B cell (primary cell): ENCODE measurements around the gene THEMIS2. TPM values are rescaled to one million over a fixed set of nuclear protein-coding genes. Genes with fewer than 3 reads are reported as not detected.

ENCODE experiments used
- ATAC-seq: fragments of 200-7000 bp; cut with Tn5 transposase; one replicate; pipeline ENCODE4 v1.10.0; 2021; ENCODE audit warnings: low read depth, mild to moderate bottlenecking, moderate number of reproducible peaks, moderate library complexity
- CTCF ChIA-PET: fragments of 350-600 bp; sonication (Branson Sonifier 250); formaldehyde crosslinking; loops from one replicate; lab custom pipeline; 2021; ENCODE audit warnings: antibody characterized with exemption, inconsistent platforms; lab: Charles Lee
- POLR2A ChIA-PET: fragments of 350-600 bp; sonication (Branson Sonifier 250); formaldehyde crosslinking; loops from one replicate; lab custom pipeline; 2021; ENCODE audit warnings: antibody characterized with exemption; lab: Charles Lee
- DNase-seq: peaks from one replicate; pipeline ENCODE4 v3.0.0; 2013
- H2AFZ ChIP-seq: 2 replicates; pipeline ENCODE4 v1.6.1; 2012; ENCODE audit warnings: mild to moderate bottlenecking, low read depth, low read length; ENCODE audit not compliant: insufficient read depth, poor library complexity, severe bottlenecking
- H3K27ac ChIP-seq, 2 donors: 1 replicate in 1 of 2; 2 replicates in 1 of 2; pipeline ENCODE4 v1.5.1; 2012 to 2013; ENCODE audit warnings: low read length in 2 of 2, mild to moderate bottlenecking in 2 of 2, moderate library complexity in 1 of 2
- H3K27me3 ChIP-seq, 4 experiments: fragments of 200-600 bp in 1 of 4; sonication (generic) in 1 of 4; replicated peaks in 1 of 4; 1 replicate in 2 of 4; 2 replicates in 2 of 4; pipeline versions ENCODE4 v1.6.1 to v1.7.0; 2013 to 2016; ENCODE audit warnings: low read length in 3 of 4, mild to moderate bottlenecking in 2 of 4, mixed read lengths in 1 of 4, moderate library complexity in 1 of 4; ENCODE audit not compliant: insufficient read depth in 4 of 4, control insufficient read depth in 3 of 4; ENCODE audit errors: control extremely low read depth in 1 of 4
- H3K36me3 ChIP-seq, 2 experiments: replicated peaks in 1 of 2; 1 replicate in 1 of 2; 2 replicates in 1 of 2; pipeline versions ENCODE4 v1.6.1 to v1.7.1; 2013; ENCODE audit warnings: low read length in 1 of 2; ENCODE audit not compliant: insufficient read depth in 2 of 2, control insufficient read depth in 1 of 2; ENCODE audit errors: control extremely low read depth in 1 of 2, extremely low read depth in 1 of 2
- H3K4me1 ChIP-seq, 2 donors: fragments of 200-600 bp in 1 of 2; sonication (generic) in 1 of 2; 1 replicate in 1 of 2; 2 replicates in 1 of 2; pipeline versions ENCODE4 v1.5.1 to v1.6.1; 2013 to 2017; ENCODE audit warnings: low read length in 2 of 2; ENCODE audit not compliant: control insufficient read depth in 2 of 2, insufficient read depth in 2 of 2
- H3K4me2 ChIP-seq: replicated peaks from 2 replicates; pipeline ENCODE3; 2012; ENCODE audit warnings: mild to moderate bottlenecking, low read depth, low read length; ENCODE audit not compliant: poor library complexity, severe bottlenecking
- H3K4me3 ChIP-seq, 5 experiments: fragments of 200-600 bp in 1 of 5; sonication (generic) in 1 of 5; 1 replicate in 3 of 5; 2 replicates in 2 of 5; pipeline versions ENCODE4 v1.5.1 to v1.7.0; 2011 to 2016; ENCODE audit warnings: low read length in 4 of 5, mild to moderate bottlenecking in 4 of 5, low read depth in 2 of 5, control low read depth in 1 of 5, moderate library complexity in 1 of 5; ENCODE audit not compliant: insufficient read depth in 1 of 5; ENCODE audit errors: control extremely low read depth in 1 of 5, extremely low read depth in 1 of 5
- H3K79me2 ChIP-seq: fragments of 200-600 bp; sonication (generic); one replicate; pipeline ENCODE4 v1.6.0; 2016; ENCODE audit warnings: low read length; ENCODE audit not compliant: control insufficient read depth, insufficient read depth
- H3K9ac ChIP-seq: fragments of 200-600 bp; sonication (generic); 2 replicates; pipeline ENCODE4 v1.6.1; 2017; ENCODE audit warnings: mild to moderate bottlenecking, low read length, moderate library complexity
- H3K9me3 ChIP-seq, 3 donors: one replicate each; pipeline versions ENCODE4 v1.6.1 to v1.7.1; 2013; ENCODE audit warnings: low read length in 2 of 3; ENCODE audit not compliant: control insufficient read depth in 2 of 3, insufficient read depth in 1 of 3; ENCODE audit errors: control extremely low read depth in 1 of 3
- H4K20me1 ChIP-seq: 2 replicates; pipeline ENCODE4 v1.6.0; 2012; ENCODE audit warnings: mild to moderate bottlenecking, low read length; ENCODE audit not compliant: insufficient read depth, control insufficient read depth, poor library complexity, severe bottlenecking
- H3K27ac Mint-ChIP-seq: one replicate; pipeline ENCODE4 v1.8.0; 2021; ENCODE audit warnings: mixed read lengths
- H3K27me3 Mint-ChIP-seq: one replicate; pipeline ENCODE4 v1.8.0; 2021; ENCODE audit warnings: mixed read lengths
- H3K4me1 Mint-ChIP-seq: one replicate; pipeline ENCODE4 v1.8.0; 2021; ENCODE audit warnings: mixed read lengths
- H3K4me3 Mint-ChIP-seq: one replicate; pipeline ENCODE4 v1.8.0; 2021; ENCODE audit warnings: mixed read lengths
- H3K9me3 Mint-ChIP-seq: one replicate; pipeline ENCODE4 v1.8.0; 2022; ENCODE audit warnings: mixed read lengths; ENCODE audit not compliant: insufficient read depth
- EZH2 ChIP-seq: IDR thresholded peaks from 2 replicates; pipeline ENCODE4 v1.6.1; 2012; ENCODE audit warnings: borderline replicate concordance, low read depth, mild to moderate bottlenecking, moderate library complexity, low read length; ENCODE audit not compliant: insufficient read depth, poor library complexity, severe bottlenecking
- WGBS: methylation state at CpG from one replicate; pipeline ENCODE4 v1.1.5; 2013; ENCODE audit warnings: missing lambda C conversion rate; ENCODE audit not compliant: insufficient coverage; 5-methylcytosine and 5-hydroxymethylcytosine counted together
- intact Hi-C: fragments of 100-400 bp; cut with micrococcal nuclease; formaldehyde crosslinking; loops from one replicate; pipeline ENCODE4 v1.10.0; 2022
- polyA plus RNA-seq: library from polyadenylated mRNA; depleted of rRNA; stranded (reverse); fragments of >200 nt; gene quantifications from 2 replicates; pipeline ENCODE4 v1.2.3, GENCODE V29; 2012
- total RNA-seq, 2 donors: library from RNA; stranded (reverse); fragments of 120-200 nt in 1 of 2; gene quantifications; 1 replicate in 1 of 2; 2 replicates in 1 of 2; pipeline versions ENCODE4 v1.2.3 to v1.2.4, GENCODE V29; 2013 to 2022
- TF ChIP-seq, protein P1 (sequence below): fragments of 200-600 bp; IDR thresholded peaks from one replicate; pipeline ENCODE4 v1.8.0; 2022; ENCODE audit warnings: antibody characterized with exemption, mild to moderate bottlenecking

THEMIS2 gene
- total and polyA plus RNA-seq, 2 donors (not counting 1 experiment from before 2014, with no cell fraction given): 72.0 to 230 TPM

DNA sequence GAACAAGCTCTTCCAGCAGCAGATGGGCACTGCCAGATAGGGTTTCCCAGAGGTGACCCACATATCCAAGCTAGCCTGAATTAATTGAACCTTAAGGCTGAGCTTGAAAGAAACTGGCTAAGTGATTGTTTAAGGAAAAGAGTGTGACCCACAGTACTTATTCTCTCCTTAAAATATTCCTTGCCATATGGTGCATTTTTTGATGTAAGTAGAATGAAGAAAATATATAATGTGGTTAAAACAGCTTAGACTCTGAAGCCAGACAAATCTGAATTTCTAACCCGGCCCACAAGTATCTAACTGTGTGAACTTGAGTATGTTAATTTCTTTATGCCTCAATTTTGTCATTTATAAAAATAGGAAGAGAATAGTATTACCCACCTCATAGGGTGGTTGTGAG, 36.8 kb upstream of the THEMIS2 start:
- Histone ChIP-seq H3K4me3 (no peak overlapping the region), H2AFZ (no peak overlapping the region), H3K79me2 (peaks cover 89% of the 10 kb centered on the region), H3K27ac (no peak overlapping the region), H4K20me1 (peaks cover 14% of the 10 kb centered on the region), H3K4me2 (no peak overlapping the region), H3K4me1 (peaks cover 12 to 13% of the 10 kb centered on the region in 2 donors), H3K36me3 (peaks cover 7 to 50% of the 10 kb centered on the region in 2 experiments), H3K9me3 (no peaks in the 10 kb centered on the region), H3K27me3 (no peaks in the 10 kb centered on the region), H3K9ac (no peak overlapping the region)
- POLR2A ChIA-PET: no interaction called here
- Mint-ChIP-seq H3K4me1 (peaks cover 20% of the 10 kb centered on the region), H3K9me3 (no peaks in the 10 kb centered on the region), H3K4me3 (no peak overlapping the region), H3K27ac (no peak overlapping the region), H3K27me3 (no peaks in the 10 kb centered on the region)
- intact Hi-C loops: loop anchor here (10.0 kb wide), 1 partner anchor 399 kb away; the partner anchor contains the start of genes ATP5IF1 and DNAJC8
- ATAC-seq (no peak), DNase-seq (no peak)
- no CpG with 5 or more reads among the region's 1 CpG for WGBS
- CTCF ChIA-PET: interaction anchor here (1.0 kb wide), 1 partner anchor 145 kb away, joined by 5 read pairs; no protein-coding TSS in a partner anchor
- TF ChIP-seq, protein P1, sequence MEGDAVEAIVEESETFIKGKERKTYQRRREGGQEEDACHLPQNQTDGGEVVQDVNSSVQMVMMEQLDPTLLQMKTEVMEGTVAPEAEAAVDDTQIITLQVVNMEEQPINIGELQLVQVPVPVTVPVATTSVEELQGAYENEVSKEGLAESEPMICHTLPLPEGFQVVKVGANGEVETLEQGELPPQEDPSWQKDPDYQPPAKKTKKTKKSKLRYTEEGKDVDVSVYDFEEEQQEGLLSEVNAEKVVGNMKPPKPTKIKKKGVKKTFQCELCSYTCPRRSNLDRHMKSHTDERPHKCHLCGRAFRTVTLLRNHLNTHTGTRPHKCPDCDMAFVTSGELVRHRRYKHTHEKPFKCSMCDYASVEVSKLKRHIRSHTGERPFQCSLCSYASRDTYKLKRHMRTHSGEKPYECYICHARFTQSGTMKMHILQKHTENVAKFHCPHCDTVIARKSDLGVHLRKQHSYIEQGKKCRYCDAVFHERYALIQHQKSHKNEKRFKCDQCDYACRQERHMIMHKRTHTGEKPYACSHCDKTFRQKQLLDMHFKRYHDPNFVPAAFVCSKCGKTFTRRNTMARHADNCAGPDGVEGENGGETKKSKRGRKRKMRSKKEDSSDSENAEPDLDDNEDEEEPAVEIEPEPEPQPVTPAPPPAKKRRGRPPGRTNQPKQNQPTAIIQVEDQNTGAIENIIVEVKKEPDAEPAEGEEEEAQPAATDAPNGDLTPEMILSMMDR: no peak
- no peak for TF ChIP-seq EZH2

DNA sequence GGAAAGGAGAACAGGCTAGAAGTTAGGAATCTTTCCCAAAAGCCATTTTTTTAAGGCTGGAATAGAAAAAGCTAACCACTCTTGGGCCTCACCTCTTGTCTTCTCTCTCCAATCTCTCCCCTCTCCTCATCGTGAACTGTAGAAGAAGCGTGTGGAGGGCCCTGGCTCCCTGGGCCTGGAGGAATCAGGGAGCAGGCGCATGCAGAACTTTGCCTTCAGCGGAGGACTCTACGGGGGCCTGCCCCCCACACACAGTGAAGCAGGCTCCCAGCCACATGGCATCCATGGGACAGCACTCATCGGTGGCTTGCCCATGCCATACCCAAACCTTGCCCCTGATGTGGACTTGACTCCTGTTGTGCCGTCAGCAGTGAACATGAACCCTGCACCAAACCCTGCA, 22.4 kb upstream of the THEMIS2 start:
- Histone ChIP-seq H3K79me2 (no peaks in the 10 kb centered on the region), H3K4me1 (no peaks in the 10 kb centered on the region), H3K27ac (no peak overlapping the region), H3K36me3 (peaks cover 14 to 53% of the 10 kb centered on the region in 2 experiments), H4K20me1 (no peaks in the 10 kb centered on the region), H3K4me2 (no peak overlapping the region), H3K9ac (no peak overlapping the region), H2AFZ (no peak overlapping the region), H3K9me3 (no peaks in the 10 kb centered on the region), H3K4me3 (no peak overlapping the region), H3K27me3 (no peaks in the 10 kb centered on the region)
- ChIA-PET CTCF (interaction anchor here (1.0 to 1.2 kb wide), 2 partner anchors 8 to 11 kb away, joined by 3 read pairs; no protein-coding TSS in a partner anchor), POLR2A (interaction anchor here (0.6 kb wide), 1 partner anchor 705 kb away, joined by 5 read pairs; no protein-coding TSS in a partner anchor)
- Mint-ChIP-seq H3K27me3 (no peaks in the 10 kb centered on the region), H3K9me3 (no peaks in the 10 kb centered on the region), H3K27ac (no peak overlapping the region), H3K4me1 (no peaks in the 10 kb centered on the region), H3K4me3 (no peak overlapping the region)
- ATAC-seq (no peak), DNase-seq (no peak)
- intact Hi-C loops: no loop called here
- 99% methylated on average over 7 of the region's 7 CpGs for WGBS
- TF ChIP-seq EZH2: no peak
- TF ChIP-seq, protein P1: no peak
